ENCODE data around the gene TOR1B.
"Not testable (repeated sequence)": the region's sequence is repeated elsewhere in the genome, so short reads cannot be mapped to it uniquely, and the experiment has no call there.

Gene TOR1B, protein sequence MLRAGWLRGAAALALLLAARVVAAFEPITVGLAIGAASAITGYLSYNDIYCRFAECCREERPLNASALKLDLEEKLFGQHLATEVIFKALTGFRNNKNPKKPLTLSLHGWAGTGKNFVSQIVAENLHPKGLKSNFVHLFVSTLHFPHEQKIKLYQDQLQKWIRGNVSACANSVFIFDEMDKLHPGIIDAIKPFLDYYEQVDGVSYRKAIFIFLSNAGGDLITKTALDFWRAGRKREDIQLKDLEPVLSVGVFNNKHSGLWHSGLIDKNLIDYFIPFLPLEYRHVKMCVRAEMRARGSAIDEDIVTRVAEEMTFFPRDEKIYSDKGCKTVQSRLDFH

GRCh38 chr9:129802833-129803675, at the start of gene TOR1B:
TOR1B (plus strand) TSS chr9:129803184; CDS start chr9:129803213, 29 bp downstream.
- DNase-seq, result peak; percentile 35 to 49

GRCh38 chr9:129755151-129755550, 47.8 kb upstream of the TOR1B start:
- DNase-seq, result no peak

- no peak for DNase-seq
Observed at GRCh38 chr9:129756191-129756590, 46.8 kb upstream of the TOR1B start.

GRCh38 chr9:129757045-129757444, 45.9 kb upstream of the TOR1B start:
- no peak for DNase-seq

- DNase-seq, result no peak
Observed at GRCh38 chr9:129759319-129759718, 43.7 kb upstream of the TOR1B start.

- DNase-seq, result no peak
Observed at GRCh38 chr9:129759804-129760502, 43.0 kb upstream of the TOR1B start.

DNA sequence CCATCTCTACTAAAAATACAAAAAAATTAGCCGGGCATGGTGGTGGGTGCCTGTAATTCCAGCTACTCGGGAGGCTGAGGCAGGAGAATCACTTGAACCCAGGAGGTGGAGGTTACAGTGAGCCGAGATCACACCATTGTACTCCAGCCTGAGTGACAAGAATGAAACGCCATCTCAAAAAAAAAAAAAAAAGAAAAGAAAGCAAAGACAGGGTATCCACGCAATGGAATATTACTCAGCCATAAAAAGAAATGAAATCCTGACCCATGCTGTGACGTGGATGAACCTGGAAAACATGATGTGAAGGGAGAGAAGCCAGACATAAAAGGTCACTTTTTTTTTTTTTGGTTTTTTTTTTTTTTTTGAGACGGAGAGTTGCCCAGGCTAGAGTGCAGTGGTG, 42.2 kb upstream of the TOR1B start:
- DNase-seq, result not testable (repeated sequence)

- no peak for DNase-seq
Observed at GRCh38 chr9:129761293-129761900, 41.6 kb upstream of the TOR1B start.

DNA sequence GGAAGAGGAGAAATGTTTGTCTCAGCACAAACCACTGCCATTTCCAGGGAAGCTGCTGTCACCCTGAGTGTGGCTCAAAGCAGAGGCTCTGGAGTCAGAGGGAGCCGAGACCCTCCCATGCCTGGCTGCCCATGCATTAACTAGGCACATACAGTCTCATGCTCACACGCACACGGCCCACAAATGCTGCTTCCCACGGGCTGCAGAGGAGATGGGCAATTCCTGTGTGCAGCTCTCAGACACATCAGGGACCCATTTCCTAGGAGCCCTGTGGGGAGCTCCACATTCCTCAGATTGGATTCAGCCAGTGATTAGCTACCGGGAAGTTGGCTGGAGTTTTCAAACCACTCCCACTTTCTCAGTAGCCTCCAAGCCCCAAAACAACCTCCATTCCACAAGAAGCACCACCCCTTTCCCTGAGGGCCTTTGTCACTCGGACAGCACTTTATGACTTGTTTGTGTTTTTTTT, 41.0 kb upstream of the TOR1B start:
- no peak for DNase-seq

DNA sequence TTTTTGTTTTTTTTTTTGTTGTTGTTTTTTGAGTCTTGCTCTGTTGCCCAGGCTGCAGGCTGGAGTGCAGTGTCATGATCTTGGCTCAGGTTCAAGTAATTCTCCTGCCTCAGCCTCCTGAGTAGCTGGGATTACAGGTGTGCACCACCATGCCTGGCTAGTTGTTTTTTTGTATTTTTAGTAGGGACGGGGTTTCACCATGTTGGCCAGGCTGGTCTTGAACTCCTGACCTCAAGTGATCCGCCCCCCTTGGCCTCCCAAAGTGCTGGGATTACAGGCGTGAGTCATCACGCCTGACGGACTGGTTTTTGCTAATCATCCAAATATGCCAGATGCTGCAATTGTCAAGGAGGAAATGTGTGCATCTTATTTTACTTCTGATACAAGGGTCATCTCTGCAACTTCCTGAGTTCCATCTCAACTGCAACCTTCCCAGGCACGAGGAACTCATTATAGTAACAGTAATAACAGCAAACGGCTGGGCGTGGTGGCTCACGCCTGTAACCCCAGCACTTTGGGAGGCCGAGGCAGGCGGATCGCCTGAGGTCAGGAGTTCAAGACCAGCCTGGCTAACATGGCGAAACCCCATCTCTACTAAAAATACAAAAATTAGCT, 40.5 kb upstream of the TOR1B start:
- DNase-seq, result not testable (repeated sequence)

DNA sequence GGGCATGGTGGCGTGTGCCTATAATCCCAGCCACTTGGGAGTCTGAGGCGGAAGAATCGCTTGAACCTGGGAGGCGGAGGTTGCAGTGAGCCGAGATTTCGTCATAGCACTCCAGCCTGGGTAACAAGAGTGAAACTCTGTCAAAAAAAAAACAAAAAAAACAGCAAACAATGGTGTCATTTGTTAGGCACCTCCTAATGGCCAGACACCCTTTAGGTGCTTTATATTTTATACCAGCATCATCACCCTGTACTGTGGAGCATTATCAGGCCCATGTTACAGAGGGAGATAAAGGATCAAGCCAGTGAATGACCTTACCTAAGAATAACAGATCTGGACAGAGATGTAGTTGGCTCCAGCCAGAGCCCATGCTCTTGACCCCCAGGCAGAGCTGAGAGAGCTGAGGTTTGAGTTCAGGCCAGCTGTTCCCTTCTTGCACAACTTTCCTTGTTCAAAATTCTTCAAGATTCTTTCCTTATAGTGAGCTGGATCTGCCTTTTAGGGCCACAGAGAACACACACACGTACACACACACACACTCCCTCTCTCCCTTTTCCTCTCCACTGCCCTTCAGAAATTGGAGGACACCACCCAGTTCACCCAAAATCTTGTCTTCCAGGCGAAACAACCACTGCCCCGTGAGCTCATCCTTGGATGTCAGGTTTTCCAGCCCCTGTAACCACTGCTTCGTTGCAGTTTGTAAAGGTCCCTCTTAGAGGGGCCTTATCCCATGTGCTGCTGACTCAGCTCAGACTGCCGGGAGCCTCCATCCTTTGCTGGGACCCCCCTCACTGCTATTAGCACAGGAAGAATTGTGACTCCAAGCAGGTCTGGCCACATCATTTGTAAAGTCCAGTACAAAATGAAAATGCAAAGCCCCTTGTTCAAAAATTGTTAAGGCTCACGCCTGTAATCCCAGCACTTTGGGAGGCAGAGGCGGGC, 39.7 kb upstream of the TOR1B start:
- DNase-seq, result no peak

GRCh38 chr9:129765764-129766317, 37.1 kb upstream of the TOR1B start:
- DNase-seq, result no peak

DNA sequence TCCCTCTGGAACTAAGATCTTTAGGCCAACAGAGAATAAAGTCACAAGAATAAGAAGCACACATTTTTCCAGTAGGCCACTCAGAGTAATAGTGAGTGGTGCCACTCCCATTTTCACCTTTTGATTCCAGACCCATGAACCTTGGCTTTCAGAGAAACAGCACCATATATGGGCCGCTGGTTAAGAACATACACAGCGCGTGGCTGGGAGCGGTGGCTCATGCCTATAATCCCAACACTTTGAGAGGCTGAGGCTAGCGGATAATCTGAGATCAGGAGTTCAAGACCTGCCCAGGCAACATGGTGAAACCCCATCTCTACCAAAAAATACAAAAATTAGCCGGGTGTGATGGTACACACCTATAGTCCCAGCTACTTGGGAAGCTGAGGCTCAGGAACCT, 34.5 kb upstream of the TOR1B start:
- DNase-seq, result no peak

DNA sequence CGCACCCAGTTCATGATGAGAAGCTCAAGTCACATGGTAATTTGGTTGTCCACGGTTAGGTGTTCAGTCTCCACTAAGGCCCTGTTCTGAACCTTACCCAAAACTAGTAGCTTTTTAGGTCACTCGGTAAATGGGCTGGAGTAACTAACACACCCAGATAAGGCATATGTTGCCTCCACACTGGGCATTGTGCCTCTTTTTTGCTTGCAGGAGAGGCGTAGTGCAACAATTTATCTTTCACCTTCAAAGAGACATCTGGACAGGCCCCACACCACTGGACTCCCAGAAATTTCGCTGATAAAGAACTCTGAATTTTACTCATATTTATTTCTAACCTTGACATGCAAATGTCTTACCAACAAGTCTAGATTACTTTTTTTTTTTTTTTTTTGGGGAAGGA, 33.3 kb upstream of the TOR1B start:
- DNase-seq, result no peak

DNA sequence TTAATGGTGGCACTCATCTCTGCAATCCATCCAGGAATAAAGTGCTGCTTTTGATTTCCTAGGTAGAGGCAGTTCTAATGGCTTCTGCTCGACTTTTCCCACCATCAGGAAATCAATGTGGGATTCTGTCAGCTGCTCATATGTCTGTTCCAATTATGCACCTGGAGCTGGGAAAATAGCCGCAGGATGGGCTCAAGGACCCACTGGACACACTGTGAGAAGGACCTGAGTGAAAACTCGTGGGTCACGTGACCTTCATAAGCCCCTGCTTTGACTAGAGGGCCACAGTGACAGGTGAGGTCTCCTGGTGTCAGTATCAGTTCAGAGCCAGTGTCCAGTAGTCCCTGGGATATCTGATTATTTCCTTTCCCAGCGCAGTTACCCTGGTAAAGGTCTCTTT, 32.2 kb upstream of the TOR1B start:
- no peak for DNase-seq

DNA sequence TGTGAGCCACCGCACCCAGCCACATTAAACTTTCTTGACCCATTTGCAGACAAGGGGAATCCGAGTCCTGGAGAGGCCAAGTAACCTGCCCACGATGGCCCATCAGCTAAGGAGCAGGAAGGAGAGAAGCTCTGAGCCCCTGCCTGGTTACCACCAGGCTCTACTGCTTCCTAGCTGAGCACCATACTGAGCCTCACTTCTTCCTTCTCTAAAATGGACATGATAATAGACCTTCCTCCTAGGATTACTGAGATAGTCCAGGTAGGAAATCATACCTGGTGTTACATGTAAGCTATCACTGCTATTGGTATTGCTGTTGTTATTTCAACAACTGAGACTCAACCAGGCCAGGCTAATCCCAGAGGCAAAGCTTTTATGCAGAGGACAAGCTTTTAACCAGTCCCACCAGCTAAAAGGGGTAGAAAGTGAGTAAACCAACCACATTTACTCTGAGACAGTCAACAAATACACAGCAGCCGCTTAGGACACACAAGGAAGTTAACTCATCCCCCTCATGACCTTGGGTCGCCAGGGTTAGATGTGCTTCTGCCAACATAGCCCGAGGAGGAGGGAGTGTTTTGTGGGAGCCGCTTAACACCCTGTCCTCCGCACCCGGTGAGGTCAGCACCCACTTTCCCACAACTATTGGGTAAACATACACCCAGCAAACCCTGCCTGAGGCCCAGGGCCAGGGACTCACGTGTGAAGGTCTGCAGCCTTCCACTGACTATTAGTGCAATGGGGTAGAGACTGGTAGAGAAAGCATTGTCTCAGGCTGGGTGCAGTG, 29.5 kb upstream of the TOR1B start:
- no peak for DNase-seq

DNA sequence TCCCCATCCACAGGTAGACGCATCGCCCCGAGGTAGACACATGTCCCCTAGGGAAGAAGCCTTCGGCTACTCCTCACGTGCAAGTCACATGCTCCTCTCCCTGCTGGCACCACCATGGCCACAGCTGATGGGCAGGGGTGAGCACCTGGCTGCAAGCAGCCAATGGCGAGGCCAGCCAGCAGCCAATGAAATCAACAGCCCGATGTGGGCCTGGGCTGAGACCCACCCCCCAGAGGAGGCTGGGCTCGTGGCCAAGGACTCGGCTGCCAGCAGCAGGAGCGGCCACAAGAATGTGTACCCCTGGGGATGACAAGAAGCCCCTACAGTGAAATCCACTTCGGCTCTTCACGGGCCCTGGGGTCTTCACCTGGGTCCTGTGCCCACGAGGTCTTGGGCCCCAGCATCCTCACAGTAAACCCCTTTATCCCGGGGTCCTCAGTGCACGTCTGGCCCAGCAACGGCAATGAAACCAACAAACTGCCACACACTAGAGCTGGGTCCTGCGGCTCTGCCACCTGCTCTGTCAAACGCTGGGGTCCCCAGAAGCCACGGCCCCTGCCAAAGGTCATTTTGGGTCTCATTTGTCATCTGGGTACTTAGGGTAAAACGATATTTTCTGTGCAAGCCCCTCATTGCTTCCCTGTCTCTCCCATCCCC, 28.1 kb upstream of the TOR1B start:
- no peak for DNase-seq

GRCh38 chr9:129775448-129775798, 27.6 kb upstream of the TOR1B start:
- no peak for DNase-seq

DNA sequence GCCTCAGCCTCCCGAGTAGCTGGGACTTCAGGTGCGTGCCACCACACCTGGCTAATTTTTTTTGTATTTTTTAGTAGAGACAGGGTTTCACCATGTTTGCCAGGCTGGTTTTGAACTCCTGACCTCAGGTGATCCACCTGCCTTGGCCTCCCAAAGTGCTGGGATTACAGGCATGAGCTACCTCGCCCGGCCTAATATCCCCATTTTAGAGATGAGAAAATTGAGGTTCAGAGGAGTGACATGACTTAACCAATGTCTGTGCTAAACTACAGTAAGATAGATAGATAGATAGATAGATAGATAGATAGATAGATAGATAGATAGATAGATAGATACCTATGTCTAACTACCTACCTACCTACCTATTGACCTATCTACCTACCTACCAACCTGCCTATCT, 26.9 kb upstream of the TOR1B start:
- not testable (repeated sequence) for DNase-seq

DNA sequence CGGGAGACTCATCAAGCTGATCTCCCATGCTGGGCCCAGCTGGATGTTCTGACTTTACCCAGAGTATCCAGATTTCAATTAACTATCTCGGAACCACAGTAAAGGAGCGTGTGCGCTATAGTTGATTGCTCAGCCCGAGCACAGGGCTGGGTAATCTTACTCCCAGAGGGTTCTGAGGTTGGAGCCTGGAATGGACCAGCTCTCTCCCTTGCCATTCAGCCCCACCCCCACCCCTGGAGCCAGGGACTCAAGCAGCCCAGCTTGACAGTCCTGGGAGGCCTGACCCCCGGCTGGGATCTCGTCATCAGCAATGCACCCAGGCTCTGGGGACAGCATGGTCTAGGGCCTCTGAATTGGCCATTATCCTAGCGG, 26.4 kb upstream of the TOR1B start:
- no peak for DNase-seq

Measured in NCI-H187 (cell line).